Body of pancreas (tissue), 4 donors: ENCODE measurements around the gene SDCBP2. TPM values are rescaled to one million over a fixed set of nuclear protein-coding genes. Genes with fewer than 3 reads are reported as not detected.

ENCODE experiments used
- ATAC-seq: fragments of 150-250 bp; one replicate; pipeline ENCODE4 v1.9.1; 2016
- DNase-seq, 4 donors: peaks; one replicate each; pipeline ENCODE4 v3.0.0-alpha.2; 2019
- H3K27ac ChIP-seq, 4 donors: fragments of 200-600 bp; sonication (generic); 1 replicate in 3 of 4; 2 replicates in 1 of 4; pipeline versions ENCODE4 v1.5.1 to v1.6.1; 2016 to 2019; ENCODE audit warnings: mild to moderate bottlenecking in 1 of 4, mixed read lengths in 1 of 4, moderate library complexity in 1 of 4
- H3K27me3 ChIP-seq, 2 donors: fragments of 200-600 bp; sonication (generic); one replicate each; pipeline ENCODE4 v1.6.0; 2016; ENCODE audit warnings: mild to moderate bottlenecking in 1 of 2
- H3K36me3 ChIP-seq, 2 donors: fragments of 200-600 bp; sonication (generic); replicated peaks in 1 of 2; 2 replicates each; pipeline ENCODE4 v1.5.1; 2016; ENCODE audit warnings: low read depth in 2 of 2; ENCODE audit not compliant: insufficient read depth in 1 of 2
- H3K4me1 ChIP-seq: fragments of 200-600 bp; sonication (generic); one replicate; pipeline ENCODE4 v1.6.0; 2016
- H3K4me3 ChIP-seq, 2 donors: fragments of 200-600 bp; sonication (generic); 1 replicate in 1 of 2; 2 replicates in 1 of 2; pipeline ENCODE4 v1.5.1; 2016 to 2019
- H3K9me3 ChIP-seq, 3 donors: fragments of 200-600 bp; sonication (generic); 1 replicate in 2 of 3; 2 replicates in 1 of 3; pipeline ENCODE4 v1.5.1; 2016
- CTCF ChIP-seq, 7 experiments: fragments of 450-650 bp in 4 of 7; fragments of 200-600 bp in 3 of 7; sonication (generic) in 3 of 7; IDR thresholded peaks; one replicate each; pipeline ENCODE4 v1.5.1; 2016 to 2019; ENCODE audit warnings: antibody characterized with exemption in 7 of 7
- POLR2A ChIP-seq, 3 donors: fragments of 450-650 bp; IDR thresholded peaks; one replicate each; pipeline ENCODE4 v1.6.1; 2016; ENCODE audit warnings: antibody characterized with exemption in 3 of 3, mild to moderate bottlenecking in 2 of 3
- WGBS, 2 donors: methylation state at CpG; one replicate each; pipeline ENCODE4 v1.1.5; 2017; 5-methylcytosine and 5-hydroxymethylcytosine counted together
- intact Hi-C: fragments of 100-400 bp; cut with DNase I; formaldehyde crosslinking; loops from one replicate; pipeline ENCODE4 v1.15.1; 2023
- total RNA-seq, 2 donors: library from RNA; depleted of rRNA; stranded (reverse); fragments of >200 nt; gene quantifications; one replicate each; pipeline ENCODE4 v1.1.0, GENCODE V29; 2016

The SDCBP2 gene
- total RNA-seq, 2 donors from 2014 or later, result 14.8 to 20.0 TPM

- 88 to 97% methylated on average over 14 to 16 of the region's 20 CpGs for WGBS, 2 donors
- DNase-seq (no peak), ATAC-seq (no peak)
- Histone ChIP-seq H3K9me3 (no peaks in the 10 kb centered on the region), H3K4me3 (no peak overlapping the region), H3K4me1 (peaks cover 7% of the 10 kb centered on the region), H3K27me3 (no peaks in the 10 kb centered on the region), H3K36me3 (no peaks in the 10 kb centered on the region), H3K27ac (no peak overlapping the region)
- TF ChIP-seq POLR2A (IDR thresholded peaks at IDR 0.05), result no peak
- no peak for TF ChIP-seq CTCF (IDR thresholded peaks at IDR 0.05)
- intact Hi-C loops, result no loop called here
Observed at GRCh38 chr20:1295276-1295930, 33.5 kb downstream of the SDCBP2 start.

GRCh38 chr20:1294497-1294896 is 34.4 kb downstream of the SDCBP2 start:
- 83 to 89% methylated on average over 1 to 8 of the region's 8 CpGs for WGBS, 2 donors
- H3K27me3 ChIP-seq, result no peaks in the 10 kb centered on the region
- no peaks in the 10 kb centered on the region for H3K9me3 ChIP-seq
- peaks cover 7% of the 10 kb centered on the region for H3K4me1 ChIP-seq
- no peak overlapping the region for H3K27ac ChIP-seq
- H3K36me3 ChIP-seq, result no peaks in the 10 kb centered on the region
- ATAC-seq (no peak), DNase-seq (no peak)
- intact Hi-C loops, result no loop called here
- no peak for TF ChIP-seq CTCF (IDR thresholded peaks at IDR 0.05)
- no peak for TF ChIP-seq POLR2A (IDR thresholded peaks at IDR 0.05)
- H3K4me3 ChIP-seq, result no peak overlapping the region

GRCh38 chr20:1293641-1294379 is 35.1 kb downstream of the SDCBP2 start:
- peak; percentile 33 to 68 (median 49) for DNase-seq
- 48 to 57% methylated on average over 6 of the region's 6 CpGs for WGBS, 2 donors
- Histone ChIP-seq H3K9me3 (no peaks in the 10 kb centered on the region), H3K27me3 (no peaks in the 10 kb centered on the region), H3K4me1 (peaks cover 7% of the 10 kb centered on the region), H3K36me3 (no peaks in the 10 kb centered on the region), H3K27ac (no peak overlapping the region), H3K4me3 (no peak overlapping the region)
- ATAC-seq, result peak; percentile 40
- intact Hi-C loops, result no loop called here
- no peak for TF ChIP-seq CTCF (IDR thresholded peaks at IDR 0.05)
- no peak for TF ChIP-seq POLR2A (IDR thresholded peaks at IDR 0.05)

GRCh38 chr20:1292620-1293019 is 36.3 kb downstream of the SDCBP2 start:
- Histone ChIP-seq H3K4me1 (peaks cover 7% of the 10 kb centered on the region), H3K4me3 (no peak overlapping the region), H3K27ac (no peak overlapping the region), H3K36me3 (no peaks in the 10 kb centered on the region), H3K9me3 (no peaks in the 10 kb centered on the region), H3K27me3 (no peaks in the 10 kb centered on the region)
- no peak for TF ChIP-seq POLR2A (IDR thresholded peaks at IDR 0.05)
- TF ChIP-seq CTCF (IDR thresholded peaks at IDR 0.05), result no peak
- DNase-seq (no peak), ATAC-seq (no peak)
- WGBS, 2 donors, result 89 to 100% methylated on average over 1 of the region's 1 CpG
- intact Hi-C loops, result no loop called here
